Fibroblast of lung (primary cell): ENCODE data around the gene NAXE.

ENCODE experiments used
- EZH2 ChIP-seq: IDR thresholded peaks from 2 replicates; pipeline ENCODE4 v1.5.1; 2012; ENCODE audit warnings: low read length, control low read depth, mild to moderate bottlenecking; ENCODE audit errors: missing control alignments
- TF ChIP-seq, protein P1 (sequence below), 2 donors: IDR thresholded peaks in 1 of 2; conservative IDR thresholded peaks in 1 of 2; 1 replicate in 1 of 2; 2 replicates in 1 of 2; pipeline ENCODE4 v1.5.1; 2011 to 2012; ENCODE audit warnings: low read length in 2 of 2, control low read depth in 1 of 2, inconsistent platforms in 1 of 2, low read depth in 1 of 2, mild to moderate bottlenecking in 1 of 2

DNA sequence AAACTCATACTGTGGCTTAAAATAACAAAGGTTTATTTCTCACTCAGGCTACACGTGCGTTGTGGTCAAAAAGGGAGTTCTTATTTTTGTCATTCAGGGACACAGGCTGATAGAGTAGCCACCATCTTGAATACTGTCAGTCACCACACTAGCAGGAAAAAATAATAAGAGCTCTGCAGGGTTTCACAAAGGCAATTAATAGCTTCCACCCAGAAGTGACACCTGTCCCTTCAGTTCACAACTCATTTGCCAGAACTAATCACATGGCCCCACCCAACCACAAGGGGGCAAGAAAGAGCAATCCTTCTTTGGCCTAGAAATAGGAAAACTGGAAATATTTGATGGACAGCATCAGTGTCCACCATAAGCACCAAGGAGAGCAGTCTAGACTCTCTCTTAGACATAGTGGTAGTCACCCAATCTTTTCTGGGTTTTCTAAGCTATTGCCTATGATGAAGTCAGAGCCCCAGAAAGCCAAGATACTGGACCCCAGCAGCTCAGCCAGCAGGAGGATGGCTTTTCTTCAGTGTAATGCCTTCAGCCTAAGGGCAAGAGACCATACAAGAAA, 35.8 kb downstream of the NAXE start:
- TF ChIP-seq, protein P1, sequence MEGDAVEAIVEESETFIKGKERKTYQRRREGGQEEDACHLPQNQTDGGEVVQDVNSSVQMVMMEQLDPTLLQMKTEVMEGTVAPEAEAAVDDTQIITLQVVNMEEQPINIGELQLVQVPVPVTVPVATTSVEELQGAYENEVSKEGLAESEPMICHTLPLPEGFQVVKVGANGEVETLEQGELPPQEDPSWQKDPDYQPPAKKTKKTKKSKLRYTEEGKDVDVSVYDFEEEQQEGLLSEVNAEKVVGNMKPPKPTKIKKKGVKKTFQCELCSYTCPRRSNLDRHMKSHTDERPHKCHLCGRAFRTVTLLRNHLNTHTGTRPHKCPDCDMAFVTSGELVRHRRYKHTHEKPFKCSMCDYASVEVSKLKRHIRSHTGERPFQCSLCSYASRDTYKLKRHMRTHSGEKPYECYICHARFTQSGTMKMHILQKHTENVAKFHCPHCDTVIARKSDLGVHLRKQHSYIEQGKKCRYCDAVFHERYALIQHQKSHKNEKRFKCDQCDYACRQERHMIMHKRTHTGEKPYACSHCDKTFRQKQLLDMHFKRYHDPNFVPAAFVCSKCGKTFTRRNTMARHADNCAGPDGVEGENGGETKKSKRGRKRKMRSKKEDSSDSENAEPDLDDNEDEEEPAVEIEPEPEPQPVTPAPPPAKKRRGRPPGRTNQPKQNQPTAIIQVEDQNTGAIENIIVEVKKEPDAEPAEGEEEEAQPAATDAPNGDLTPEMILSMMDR (conservative IDR thresholded peaks at IDR 0.05 in 1 of 2, IDR thresholded peaks at IDR 0.05 in 1 of 2; ENCODE audit: low read depth in 1 of 2, low read length in 2 of 2), result peak; percentile 60 to 69
- TF ChIP-seq EZH2, result no peak
